GM19099 (cell line): ENCODE results near the gene CD4.

Experiments used
- POLR2A ChIP-seq: IDR thresholded peaks from 3 replicates; pipeline ENCODE4 v1.6.1; 2011; ENCODE audit warnings: low read depth; ENCODE audit not compliant: insufficient read length; ENCODE audit errors: extremely low read depth

Gene CD4

DNA sequence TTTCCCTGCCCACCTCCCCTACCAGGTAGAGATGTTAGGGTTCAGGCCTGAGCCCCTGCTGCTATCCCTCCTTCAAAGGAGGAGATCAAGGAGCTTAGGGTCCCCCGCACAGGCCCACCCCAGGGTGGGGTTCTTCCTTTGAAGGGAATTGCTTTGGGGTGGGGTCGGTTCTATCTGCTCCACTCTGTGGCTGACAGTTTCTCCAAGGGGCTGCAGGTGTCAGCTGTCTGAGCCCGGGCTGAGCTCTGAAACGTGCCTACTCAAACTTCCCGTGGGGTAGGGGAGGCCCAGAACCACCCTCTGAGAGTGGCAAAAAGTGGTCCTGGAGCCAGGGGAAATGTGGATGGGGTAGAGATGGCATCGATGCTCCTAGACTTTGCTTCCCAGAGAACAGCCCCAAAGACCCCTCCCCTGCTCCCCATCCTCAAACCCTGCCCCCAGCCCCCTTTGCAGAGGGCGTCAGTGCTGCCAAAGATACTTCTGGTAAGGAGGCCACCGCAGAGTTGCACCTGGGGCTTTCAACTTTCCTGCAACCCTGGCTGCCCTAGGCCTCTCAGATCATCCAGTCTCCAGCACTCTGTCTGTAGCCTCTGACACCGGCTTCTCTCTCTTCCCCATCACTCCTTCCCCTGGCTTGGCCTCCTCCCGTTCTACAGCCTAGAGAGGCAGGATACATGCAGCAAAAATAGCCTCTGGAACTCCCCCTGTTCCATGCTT lies 6.3 kb upstream of the CD4 start:
- no peak for TF ChIP-seq POLR2A

DNA sequence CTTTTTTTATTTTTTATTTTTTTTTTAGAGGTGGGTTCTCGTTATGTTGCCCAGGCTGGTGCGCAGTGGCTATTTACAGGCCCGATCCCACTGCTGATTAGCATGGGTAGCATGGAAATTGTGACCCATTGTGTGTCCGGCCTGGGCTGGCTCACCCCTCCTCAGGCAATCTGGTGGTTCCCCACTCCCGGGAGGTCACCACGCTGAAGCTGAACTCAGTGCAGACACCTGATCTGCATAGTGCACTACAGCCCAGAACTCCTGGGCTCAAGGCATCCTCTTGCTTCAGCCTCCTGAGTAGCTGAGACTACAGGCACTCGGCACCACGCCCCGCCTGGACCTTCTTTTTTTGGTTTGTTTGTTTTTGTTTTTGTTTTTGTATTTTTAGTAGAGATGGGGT lies 5.5 kb upstream of the CD4 start:
- TF ChIP-seq POLR2A, result no peak

DNA sequence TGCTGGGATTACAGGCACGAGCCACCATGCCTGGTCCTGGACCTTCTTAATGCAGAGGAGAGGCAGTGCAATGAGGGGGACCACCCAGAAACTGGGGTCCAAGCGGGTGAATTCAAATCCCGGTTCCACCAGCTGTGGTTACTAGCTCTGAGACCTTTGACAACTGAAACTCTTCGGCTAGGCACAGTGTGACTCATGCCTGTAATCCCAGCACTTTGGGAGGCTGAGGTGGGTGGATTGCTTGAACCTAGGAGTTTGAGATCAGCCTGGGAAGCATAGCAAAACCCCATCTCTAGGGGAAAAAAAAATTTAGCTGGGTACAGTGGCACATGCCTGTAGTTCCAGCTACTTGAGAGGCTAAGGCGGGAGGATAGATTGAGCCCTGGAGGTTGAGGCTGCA lies 5.0 kb upstream of the CD4 start:
- TF ChIP-seq POLR2A, result no peak

- TF ChIP-seq POLR2A, result no peak
Observed at GRCh38 chr12:6784761-6785160, 4.6 kb upstream of the CD4 start.

DNA sequence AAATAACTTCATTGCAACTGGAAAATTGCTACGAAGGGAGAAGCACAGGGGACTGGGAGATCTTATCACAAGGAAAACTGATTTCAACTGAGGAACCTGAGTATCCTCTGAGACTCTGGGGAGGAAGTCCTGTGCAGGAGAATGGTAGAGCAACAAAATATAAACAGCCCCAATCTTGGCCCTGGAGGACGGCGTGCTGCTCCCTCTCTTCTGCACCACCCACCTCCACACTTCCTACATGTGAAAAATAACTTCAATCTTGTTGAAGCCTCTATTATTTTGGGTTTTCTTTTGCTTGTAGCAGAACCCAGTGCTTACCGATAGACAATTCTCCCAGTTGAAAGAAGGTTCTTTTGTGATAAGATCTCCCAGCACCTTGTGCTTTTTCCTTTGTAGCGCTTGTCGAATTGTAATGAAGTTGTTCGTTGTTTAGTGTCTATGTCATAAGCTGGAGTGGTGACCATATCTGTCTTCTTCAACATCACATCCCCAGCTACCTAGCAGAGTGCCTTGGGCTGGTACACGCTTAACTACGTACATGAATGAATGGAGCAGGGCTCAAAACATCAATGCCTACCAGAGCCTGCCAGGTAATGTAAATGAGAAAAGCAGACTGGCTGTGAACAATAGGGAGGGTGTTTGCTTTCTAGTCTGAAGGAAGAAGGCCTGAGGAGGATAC lies 2.8 kb upstream of the CD4 start:
- TF ChIP-seq POLR2A, result no peak

DNA sequence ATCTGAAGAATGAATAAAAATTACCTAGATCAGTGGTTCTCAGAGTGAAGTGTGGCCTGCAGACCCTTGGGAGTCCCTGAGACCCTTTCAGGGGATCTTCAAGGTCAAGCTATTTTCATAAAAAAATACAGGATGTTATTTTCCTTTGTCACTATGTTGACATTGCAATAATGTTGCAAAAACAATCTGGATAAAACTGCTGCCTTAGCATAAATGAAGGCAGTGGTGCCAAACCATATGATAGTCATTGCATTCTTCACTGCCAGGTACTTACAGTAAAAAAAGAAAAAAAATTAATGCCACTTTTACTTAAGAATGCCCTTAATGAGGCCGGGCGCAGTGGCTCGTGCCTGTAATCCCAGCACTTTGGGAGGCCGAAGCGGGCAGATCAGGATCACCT lies 2.0 kb upstream of the CD4 start:
- TF ChIP-seq POLR2A, result no peak

- TF ChIP-seq POLR2A, result no peak
Observed at GRCh38 chr12:6790496-6791150, 1.3 kb downstream of the CD4 start.

DNA sequence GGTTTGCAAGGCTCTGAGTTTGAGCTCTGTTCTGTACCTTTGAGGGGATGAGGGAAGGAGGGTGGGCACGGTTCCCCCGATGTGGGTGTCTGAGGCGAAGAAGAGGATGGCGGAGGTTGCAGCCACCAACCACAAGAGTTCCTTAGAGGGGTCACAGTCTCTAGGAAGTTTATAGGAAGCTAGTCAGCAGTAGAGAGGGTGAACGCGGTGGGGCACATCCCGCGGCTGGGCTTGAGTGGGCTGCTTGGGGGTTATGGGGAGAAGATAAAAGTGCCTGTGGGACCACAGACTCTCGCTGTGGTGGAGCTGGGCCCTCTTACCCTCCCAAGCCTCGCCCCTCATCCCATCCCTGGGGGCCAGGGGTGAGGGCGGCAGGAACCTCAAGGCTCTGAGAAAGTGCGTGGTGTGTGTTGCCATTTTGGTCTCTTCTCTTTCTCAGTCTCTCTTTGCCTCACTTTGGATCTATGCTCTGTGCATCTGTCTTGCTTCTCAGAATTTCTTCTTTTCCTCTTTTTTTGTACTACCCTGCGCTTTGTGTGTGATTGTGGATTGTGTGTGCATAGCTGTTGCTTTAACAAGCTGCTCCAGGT lies 2.7 kb downstream of the CD4 start:
- peak; percentile 7 for TF ChIP-seq POLR2A

GRCh38 chr12:6792522-6793201 lies 3.3 kb downstream of the CD4 start:
- no peak for TF ChIP-seq POLR2A

DNA sequence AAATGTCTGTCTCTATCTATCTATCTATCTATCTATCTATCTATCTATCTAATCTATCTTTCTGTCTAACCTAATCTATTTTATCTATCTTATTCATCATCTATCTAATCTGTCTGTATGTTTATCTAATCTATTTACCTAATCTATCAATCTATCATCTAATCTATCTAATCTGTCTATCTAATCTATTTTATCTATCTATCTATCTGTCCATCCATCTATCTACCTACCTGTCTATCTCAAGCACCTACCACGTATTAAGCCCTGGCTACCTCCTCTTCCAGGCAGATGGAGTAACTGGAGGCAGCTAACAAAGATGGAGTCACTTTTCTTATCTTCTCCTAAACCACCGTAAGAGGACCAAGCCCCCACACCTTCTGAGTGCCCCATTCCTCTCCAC lies 5.8 kb downstream of the CD4 start:
- no peak for TF ChIP-seq POLR2A

GRCh38 chr12:6796576-6796975 lies 7.2 kb downstream of the CD4 start:
- TF ChIP-seq POLR2A, result no peak

GRCh38 chr12:6799147-6799546 lies 9.8 kb downstream of the CD4 start:
- no peak for TF ChIP-seq POLR2A

GRCh38 chr12:6807170-6807569 lies 17.8 kb downstream of the CD4 start:
- no peak for TF ChIP-seq POLR2A

DNA sequence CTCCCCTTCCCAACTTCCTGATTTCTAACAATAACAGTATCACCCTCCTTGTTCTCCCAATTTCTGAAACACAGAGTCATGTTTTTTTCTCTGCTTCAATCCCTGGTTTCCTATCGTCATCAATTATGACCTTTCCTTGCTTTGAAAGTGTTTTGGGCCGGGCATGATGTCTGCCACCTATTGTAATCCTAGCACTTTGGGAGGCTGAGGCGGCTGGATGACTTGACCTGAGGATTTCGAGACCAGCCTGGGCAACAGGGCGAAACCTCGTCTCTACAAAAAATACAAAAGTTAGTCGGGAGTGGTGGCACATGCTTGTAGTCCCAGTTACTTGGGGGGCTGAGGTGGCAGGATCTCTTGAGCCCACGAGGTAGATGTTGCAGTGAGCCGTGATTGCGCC lies 19.7 kb downstream of the CD4 start:
- TF ChIP-seq POLR2A, result no peak

GRCh38 chr12:6810758-6811157 lies 21.4 kb downstream of the CD4 start:
- TF ChIP-seq POLR2A, result no peak

GRCh38 chr12:6813363-6813762 lies 24.0 kb downstream of the CD4 start:
- no peak for TF ChIP-seq POLR2A

GRCh38 chr12:6816598-6816997 lies 27.3 kb downstream of the CD4 start:
- no peak for TF ChIP-seq POLR2A
